Subcutaneous abdominal adipose tissue (tissue), 5 donors: ENCODE measurements around the gene CRIP3.

Experiments
- H3K27ac ChIP-seq: one replicate; pipeline ENCODE4 v1.7.0; 2013; ENCODE audit warnings: low read depth, mild to moderate bottlenecking, inconsistent platforms, low read length, moderate library complexity
- H3K27me3 ChIP-seq, 5 donors: one replicate each; pipeline ENCODE4 v1.7.0; 2013; ENCODE audit warnings: low read length in 5 of 5, inconsistent platforms in 1 of 5; ENCODE audit not compliant: control insufficient read depth in 5 of 5, insufficient read depth in 4 of 5
- H3K36me3 ChIP-seq, 5 donors: one replicate each; pipeline ENCODE4 v1.7.0; 2013; ENCODE audit warnings: low read length in 5 of 5; ENCODE audit not compliant: control insufficient read depth in 5 of 5, insufficient read depth in 5 of 5
- H3K4me1 ChIP-seq, 5 donors: one replicate each; pipeline ENCODE4 v1.7.0; 2013; ENCODE audit warnings: low read length in 5 of 5, mild to moderate bottlenecking in 3 of 5, moderate library complexity in 1 of 5; ENCODE audit not compliant: control insufficient read depth in 5 of 5, insufficient read depth in 5 of 5
- H3K4me3 ChIP-seq, 5 donors: one replicate each; pipeline ENCODE4 v1.7.0; 2013; ENCODE audit warnings: low read length in 5 of 5, low read depth in 1 of 5
- H3K9ac ChIP-seq, 5 donors: one replicate each; pipeline ENCODE4 v1.7.0; 2013; ENCODE audit warnings: low read length in 5 of 5, mild to moderate bottlenecking in 4 of 5, moderate library complexity in 3 of 5
- H3K9me3 ChIP-seq, 5 donors: one replicate each; pipeline ENCODE4 v1.7.0; 2013; ENCODE audit warnings: low read length in 5 of 5; ENCODE audit not compliant: control insufficient read depth in 5 of 5
- donor health status: healthy.
- donor health status: healthy.
- donor health status: healthy.
- donor health status: healthy.
- donor health status: healthy.

CRIP3 gene

DNA sequence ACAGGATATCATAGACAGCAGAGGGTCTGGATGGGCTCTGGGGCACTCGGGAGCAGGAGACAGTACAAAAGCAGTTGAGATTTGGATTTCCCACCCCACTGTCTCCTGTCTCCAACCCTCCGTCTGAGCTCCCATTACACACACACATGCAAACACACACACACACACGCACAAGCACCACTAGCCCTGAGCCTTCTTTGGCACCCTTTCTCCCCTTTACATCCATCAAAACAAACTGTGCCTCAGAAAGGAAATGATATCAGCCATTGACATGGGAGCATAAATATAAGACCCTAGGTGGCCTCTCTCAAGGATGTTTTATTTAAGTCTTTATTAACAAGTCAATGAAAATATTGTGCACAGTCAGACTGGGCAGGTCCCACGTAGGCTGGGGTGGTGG is 47.8 kb downstream of the CRIP3 start:
- H3K36me3 ChIP-seq, result no peaks in the 10 kb centered on the region
- peaks cover 0 to 15% (median 9%) of the 10 kb centered on the region in 5 donors for H3K27me3 ChIP-seq
- no peak overlapping the region for H3K4me3 ChIP-seq
- H3K27ac ChIP-seq, result no peak overlapping the region
- no peaks in the 10 kb centered on the region for H3K9me3 ChIP-seq
- no peaks in the 10 kb centered on the region for H3K4me1 ChIP-seq
- no peak overlapping the region for H3K9ac ChIP-seq

DNA sequence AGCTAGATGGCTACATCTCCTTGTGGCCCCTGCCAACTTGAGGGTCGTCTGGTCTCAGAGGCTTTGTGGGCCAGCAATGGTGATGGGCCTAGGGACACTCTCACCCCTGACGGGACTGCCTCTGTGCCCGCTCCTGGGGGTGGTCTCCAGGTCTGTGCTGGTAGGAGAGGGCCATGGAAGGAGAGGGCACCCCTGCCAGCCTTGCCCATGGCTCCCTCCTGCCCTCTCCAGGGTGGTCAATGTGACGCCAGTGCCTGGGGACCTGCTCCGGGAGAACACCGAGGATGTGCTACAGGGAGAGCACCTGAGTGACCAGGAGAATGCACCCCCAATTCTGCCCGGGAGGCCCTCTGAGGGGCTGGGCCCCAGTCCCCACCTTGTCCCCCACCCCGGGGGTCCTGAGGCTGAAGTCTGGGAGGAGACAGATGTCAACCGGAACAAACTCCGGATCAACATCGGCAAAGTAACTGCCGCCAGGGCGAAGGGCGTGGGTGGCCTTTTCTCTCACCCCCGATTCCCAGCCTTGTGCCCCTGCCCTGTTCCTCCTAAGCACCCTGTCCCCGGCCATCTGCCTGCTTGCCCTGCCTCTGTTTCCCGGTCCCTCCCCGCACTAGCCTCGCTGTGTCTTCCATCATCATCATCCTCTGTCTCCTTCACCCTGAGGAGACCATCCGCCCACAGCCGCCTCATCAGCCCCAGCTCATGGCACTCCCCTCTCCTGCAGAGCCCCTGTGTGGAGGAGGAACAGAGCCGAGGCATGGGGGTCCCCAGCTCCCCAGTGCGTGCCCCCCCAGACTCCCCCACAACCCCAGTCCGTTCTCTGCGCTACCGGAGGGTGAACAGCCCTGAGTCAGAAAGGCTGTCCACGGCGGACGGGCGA is 49.6 kb downstream of the CRIP3 start:
- Histone ChIP-seq H3K9ac (no peak overlapping the region), H3K36me3 (no peaks in the 10 kb centered on the region), H3K9me3 (no peaks in the 10 kb centered on the region), H3K27ac (no peak overlapping the region), H3K4me1 (no peaks in the 10 kb centered on the region), H3K27me3 (peaks cover 0 to 25% (median 15%) of the 10 kb centered on the region in 5 donors), H3K4me3 (no peak overlapping the region)

DNA sequence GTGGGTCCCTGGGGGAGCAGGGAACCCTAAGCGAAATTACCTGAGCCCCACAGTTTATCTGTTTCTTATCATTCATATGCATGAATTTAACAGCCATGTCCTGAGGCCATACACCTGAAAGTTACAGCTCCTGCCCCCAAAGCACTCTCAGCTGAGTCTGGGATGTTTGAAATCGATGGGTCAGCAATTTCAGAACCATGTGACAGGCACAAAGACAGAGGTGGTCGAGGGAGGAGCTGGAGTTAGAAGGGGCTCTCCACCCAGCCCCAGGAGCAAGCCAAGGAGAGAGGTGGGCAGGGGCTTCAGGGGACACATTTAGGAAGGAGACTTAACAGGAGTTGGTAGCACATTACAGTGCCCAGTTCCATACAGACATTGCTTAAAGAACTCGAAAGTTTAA is 50.4 kb downstream of the CRIP3 start:
- H3K4me1 ChIP-seq, result no peaks in the 10 kb centered on the region
- no peak overlapping the region for H3K9ac ChIP-seq
- no peaks in the 10 kb centered on the region for H3K9me3 ChIP-seq
- no peaks in the 10 kb centered on the region for H3K36me3 ChIP-seq
- no peak overlapping the region for H3K27ac ChIP-seq
- H3K27me3 ChIP-seq, result peaks cover 0 to 25% (median 18%) of the 10 kb centered on the region in 5 donors
- no peak overlapping the region for H3K4me3 ChIP-seq

DNA sequence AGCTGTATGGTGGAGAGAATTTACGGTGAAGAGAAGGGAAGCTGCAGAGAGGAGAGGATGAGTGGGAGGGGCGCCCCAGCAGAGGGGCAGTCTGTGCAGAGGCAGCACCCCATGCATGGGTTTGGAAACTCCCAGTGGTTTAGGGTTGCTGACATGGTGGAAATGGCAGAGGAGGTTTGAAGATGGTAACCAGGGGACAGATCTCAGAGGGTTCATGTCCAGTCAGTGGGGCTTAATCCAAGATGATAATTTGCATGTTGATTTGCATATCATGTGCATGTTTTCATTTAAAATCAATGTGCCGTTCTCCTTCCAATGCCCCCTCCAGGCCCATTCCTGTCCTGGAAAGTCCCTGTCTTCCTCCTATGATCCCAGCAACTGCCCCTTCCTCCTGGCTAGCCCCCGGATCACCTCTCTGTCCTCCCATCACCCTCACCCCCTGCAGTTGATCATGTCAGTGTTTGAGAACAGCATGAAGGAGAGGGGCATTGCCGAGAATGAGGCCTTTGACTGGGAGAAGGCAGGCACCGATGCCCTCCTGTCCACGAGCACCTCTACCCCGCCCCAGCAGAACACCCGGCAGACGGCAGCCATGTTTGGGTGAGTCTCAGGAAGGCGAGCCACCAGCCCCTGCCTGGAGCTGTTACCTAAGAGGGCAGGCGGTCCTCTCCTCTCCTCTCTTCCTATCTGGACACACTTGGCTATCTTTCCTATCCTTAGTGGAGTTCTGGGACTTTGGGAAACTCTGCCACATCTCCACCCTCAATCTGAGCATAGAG is 51.1 kb downstream of the CRIP3 start:
- Histone ChIP-seq H3K27me3 (peaks cover 5 to 31% (median 24%) of the 10 kb centered on the region in 5 donors), H3K36me3 (no peaks in the 10 kb centered on the region), H3K4me1 (no peaks in the 10 kb centered on the region), H3K9me3 (no peaks in the 10 kb centered on the region), H3K9ac (no peak overlapping the region), H3K4me3 (no peak overlapping the region), H3K27ac (no peak overlapping the region)

DNA sequence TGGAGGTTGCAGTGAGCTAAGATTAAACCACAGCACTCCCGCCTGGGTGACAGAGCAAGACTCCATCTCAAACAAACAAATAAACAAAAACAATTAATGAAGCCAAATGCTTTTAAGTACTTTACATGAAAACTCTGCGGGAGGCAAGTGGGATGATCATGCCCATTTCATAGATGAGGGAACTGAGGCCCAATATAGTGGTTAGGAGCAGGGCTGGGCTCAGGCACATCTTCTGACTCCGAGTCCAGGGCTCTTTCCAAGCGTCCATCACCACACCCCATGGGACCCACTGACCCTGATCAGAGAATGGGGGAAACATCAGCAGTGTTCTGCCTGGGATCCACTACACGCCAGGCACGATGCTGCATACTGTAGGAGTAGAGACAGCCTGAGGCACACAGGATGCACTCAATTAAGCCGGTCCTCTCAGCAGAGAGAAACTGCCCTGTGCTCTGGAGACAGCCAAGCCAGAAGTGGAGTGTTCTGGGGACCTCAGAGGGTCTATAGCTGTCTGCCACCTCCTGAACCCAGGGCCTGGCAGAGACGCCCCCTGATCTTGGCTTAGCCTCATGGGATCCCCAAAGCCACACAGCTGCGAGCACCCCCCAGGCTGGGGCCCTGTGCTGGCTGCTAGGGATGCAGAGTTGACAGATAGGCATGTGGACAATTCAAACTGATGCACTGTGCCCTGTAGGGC is 51.8 kb downstream of the CRIP3 start:
- Histone ChIP-seq H3K4me3 (no peak overlapping the region), H3K9ac (no peak overlapping the region), H3K27ac (no peak overlapping the region), H3K9me3 (no peaks in the 10 kb centered on the region), H3K36me3 (no peaks in the 10 kb centered on the region), H3K4me1 (peaks cover 0 to under 1% (median 0%) of the 10 kb centered on the region in 5 donors), H3K27me3 (peaks cover 5 to 37% (median 30%) of the 10 kb centered on the region in 5 donors)
